CD14-positive monocyte (primary cell): Measurements from ENCODE around the gene SLC25A2. TPM values are rescaled to one million over a fixed set of nuclear protein-coding genes. Genes with fewer than 3 reads are reported as not detected.

Experiments
- DNase-seq, 3 donors: peaks; one replicate each; pipeline ENCODE4 v3.0.0-alpha.2; 2011 to 2022
- H2AFZ ChIP-seq: 2 replicates; pipeline ENCODE4 v1.6.0; 2012; ENCODE audit warnings: mild to moderate bottlenecking, low read depth, low read length, inconsistent platforms; ENCODE audit not compliant: insufficient read depth, poor library complexity, severe bottlenecking
- H3K27ac ChIP-seq, 2 donors: 1 replicate in 1 of 2; 2 replicates in 1 of 2; pipeline ENCODE4 v1.5.1; 2012 to 2013; ENCODE audit warnings: low read length in 2 of 2, control low read depth in 1 of 2, inconsistent platforms in 1 of 2, low read depth in 1 of 2, mild to moderate bottlenecking in 1 of 2
- H3K27me3 ChIP-seq, 2 donors: one replicate each; pipeline versions ENCODE4 v1.6.0 to v1.6.1; 2011 to 2013; ENCODE audit warnings: low read length in 2 of 2; ENCODE audit not compliant: control insufficient read depth in 2 of 2, insufficient read depth in 2 of 2
- H3K36me3 ChIP-seq, 2 donors: replicated peaks in 1 of 2; 1 replicate in 1 of 2; 2 replicates in 1 of 2; pipeline versions ENCODE4 v1.5.1 to v1.6.1; 2012 to 2013; ENCODE audit warnings: low read length in 2 of 2, control low read depth in 1 of 2, inconsistent platforms in 1 of 2, mild to moderate bottlenecking in 1 of 2; ENCODE audit not compliant: insufficient read depth in 2 of 2, control insufficient read depth in 1 of 2
- H3K4me1 ChIP-seq, 2 donors: 1 replicate in 1 of 2; 2 replicates in 1 of 2; pipeline versions ENCODE4 v1.5.1 to v1.6.1; 2012 to 2013; ENCODE audit warnings: low read length in 2 of 2, control low read depth in 1 of 2, inconsistent platforms in 1 of 2, mild to moderate bottlenecking in 1 of 2, moderate library complexity in 1 of 2; ENCODE audit not compliant: insufficient read depth in 2 of 2, control insufficient read depth in 1 of 2
- H3K4me2 ChIP-seq: replicated peaks from 2 replicates; pipeline ENCODE3; 2012; ENCODE audit warnings: low read length, moderate library complexity, mild to moderate bottlenecking; ENCODE audit not compliant: poor library complexity, severe bottlenecking; ENCODE audit errors: extremely low read depth
- H3K4me3 ChIP-seq, 3 experiments: fragments of 200-600 bp in 1 of 3; sonication (generic) in 1 of 3; replicated peaks in 1 of 3; 1 replicate in 2 of 3; 2 replicates in 1 of 3; pipeline ENCODE4 v1.5.1; 2011 to 2013; ENCODE audit warnings: low read length in 3 of 3, mild to moderate bottlenecking in 3 of 3, control low read depth in 2 of 3, low read depth in 2 of 3, inconsistent platforms in 1 of 3, moderate library complexity in 1 of 3
- H3K79me2 ChIP-seq: 2 replicates; pipeline ENCODE4 v1.6.0; 2012; ENCODE audit warnings: mild to moderate bottlenecking, control low read depth, inconsistent platforms, low read length, moderate library complexity; ENCODE audit not compliant: insufficient read depth
- H3K9ac ChIP-seq: 2 replicates; pipeline ENCODE4 v1.6.0; 2017; ENCODE audit warnings: low read length, mild to moderate bottlenecking; ENCODE audit not compliant: insufficient read depth, poor library complexity, severe bottlenecking
- H3K9me3 ChIP-seq, 2 donors: replicated peaks in 1 of 2; 1 replicate in 1 of 2; 2 replicates in 1 of 2; pipeline versions ENCODE4 v1.5.1 to v1.6.1; 2012 to 2013; ENCODE audit warnings: low read length in 2 of 2, control low read depth in 1 of 2; ENCODE audit not compliant: control insufficient read depth in 1 of 2, insufficient read depth in 1 of 2
- H4K20me1 ChIP-seq: 2 replicates; pipeline ENCODE4 v1.6.0; 2012; ENCODE audit warnings: mild to moderate bottlenecking, low read length, control low read depth, moderate library complexity; ENCODE audit not compliant: insufficient read depth
- H3K27ac Mint-ChIP-seq, 7 donors: one replicate each; pipeline ENCODE4 v1.8.0; 2020; ENCODE audit warnings: mild to moderate bottlenecking in 7 of 7, mixed read lengths in 7 of 7, moderate library complexity in 6 of 7, inconsistent platforms in 2 of 7
- H3K27me3 Mint-ChIP-seq, 3 donors: one replicate each; pipeline ENCODE4 v1.8.0; 2021 to 2022; ENCODE audit warnings: low read depth in 3 of 3, mild to moderate bottlenecking in 3 of 3, mixed read lengths in 3 of 3, moderate library complexity in 3 of 3, inconsistent platforms in 1 of 3
- H3K36me3 Mint-ChIP-seq, 2 donors: one replicate each; pipeline ENCODE4 v1.8.0; 2020; ENCODE audit warnings: mixed read lengths in 2 of 2, inconsistent platforms in 1 of 2, mild to moderate bottlenecking in 1 of 2
- H3K4me1 Mint-ChIP-seq: one replicate; pipeline ENCODE4 v1.8.0; 2020; ENCODE audit warnings: mild to moderate bottlenecking, mixed read lengths
- H3K4me3 Mint-ChIP-seq, 2 donors: one replicate each; pipeline ENCODE4 v1.8.0; 2020; ENCODE audit warnings: mild to moderate bottlenecking in 2 of 2, mixed read lengths in 2 of 2, moderate library complexity in 1 of 2
- H3K9me3 Mint-ChIP-seq, 7 donors: one replicate each; pipeline ENCODE4 v1.8.0; 2020 to 2022; ENCODE audit warnings: mixed read lengths in 7 of 7, mild to moderate bottlenecking in 6 of 7, moderate library complexity in 6 of 7, inconsistent platforms in 2 of 7
- intact Hi-C, 2 donors: fragments of 100-400 bp; cut with micrococcal nuclease; formaldehyde crosslinking; loops; one replicate each; pipeline versions ENCODE4 v1.15.0 to v1.15.1; 2023
- polyA plus RNA-seq, 3 donors: library from polyadenylated mRNA; depleted of rRNA in 1 of 3; unstranded in 2 of 3; stranded (reverse) in 1 of 3; fragments of 300-500 nt in 2 of 3; fragments of >200 nt in 1 of 3; fragmentation: Illumina TruSeq in 2 of 3; gene quantifications; 1 replicate in 2 of 3; 2 replicates in 1 of 3; pipeline ENCODE4 v1.2.3, GENCODE V29; 2012 to 2021
- TF ChIP-seq, protein P1 (sequence below): fragments of 200-600 bp; IDR thresholded peaks from one replicate; pipeline ENCODE4 v1.8.0; 2022; ENCODE audit warnings: antibody characterized with exemption, mild to moderate bottlenecking

Gene SLC25A2
- polyA plus RNA-seq, 3 donors = not detected

DNA sequence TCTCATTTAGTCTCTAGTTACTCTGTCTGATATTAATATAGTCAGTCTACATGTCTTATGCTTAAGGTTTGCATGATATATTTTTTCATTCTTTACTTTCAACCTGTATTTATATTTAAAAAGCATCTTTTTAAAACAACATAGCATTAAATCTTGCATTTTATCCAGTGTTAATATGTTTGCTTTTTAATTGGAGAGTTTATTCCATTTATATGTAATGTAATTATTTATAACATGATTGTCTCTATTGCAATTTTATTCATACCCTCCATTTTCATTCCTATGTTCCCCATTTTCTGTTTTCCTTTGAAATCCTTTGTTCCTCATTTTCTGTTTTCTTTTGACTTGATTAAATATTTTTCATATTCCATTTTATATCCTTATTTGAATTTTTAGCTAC, 45.4 kb downstream of the SLC25A2 start:
- no peaks in the 10 kb centered on the region for H3K36me3 ChIP-seq
- TF ChIP-seq, protein P1, sequence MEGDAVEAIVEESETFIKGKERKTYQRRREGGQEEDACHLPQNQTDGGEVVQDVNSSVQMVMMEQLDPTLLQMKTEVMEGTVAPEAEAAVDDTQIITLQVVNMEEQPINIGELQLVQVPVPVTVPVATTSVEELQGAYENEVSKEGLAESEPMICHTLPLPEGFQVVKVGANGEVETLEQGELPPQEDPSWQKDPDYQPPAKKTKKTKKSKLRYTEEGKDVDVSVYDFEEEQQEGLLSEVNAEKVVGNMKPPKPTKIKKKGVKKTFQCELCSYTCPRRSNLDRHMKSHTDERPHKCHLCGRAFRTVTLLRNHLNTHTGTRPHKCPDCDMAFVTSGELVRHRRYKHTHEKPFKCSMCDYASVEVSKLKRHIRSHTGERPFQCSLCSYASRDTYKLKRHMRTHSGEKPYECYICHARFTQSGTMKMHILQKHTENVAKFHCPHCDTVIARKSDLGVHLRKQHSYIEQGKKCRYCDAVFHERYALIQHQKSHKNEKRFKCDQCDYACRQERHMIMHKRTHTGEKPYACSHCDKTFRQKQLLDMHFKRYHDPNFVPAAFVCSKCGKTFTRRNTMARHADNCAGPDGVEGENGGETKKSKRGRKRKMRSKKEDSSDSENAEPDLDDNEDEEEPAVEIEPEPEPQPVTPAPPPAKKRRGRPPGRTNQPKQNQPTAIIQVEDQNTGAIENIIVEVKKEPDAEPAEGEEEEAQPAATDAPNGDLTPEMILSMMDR = no peak
- no peaks in the 10 kb centered on the region for H3K27me3 ChIP-seq
- H3K4me3 ChIP-seq = no peak overlapping the region
- no peaks in the 10 kb centered on the region for H3K4me1 ChIP-seq
- H3K9me3 ChIP-seq = peaks cover 40 to 96% of the 10 kb centered on the region in 2 donors
- intact Hi-C loops = no loop called here
- H3K36me3 Mint-ChIP-seq = no peaks in the 10 kb centered on the region
- H3K27ac ChIP-seq = no peak overlapping the region
- no peaks in the 10 kb centered on the region for H3K79me2 ChIP-seq
- H3K27ac Mint-ChIP-seq = no peak overlapping the region
- peaks cover 15 to 91% (median 78%) of the 10 kb centered on the region in 7 donors for H3K9me3 Mint-ChIP-seq
- H2AFZ ChIP-seq = no peak overlapping the region
- H3K9ac ChIP-seq = no peak overlapping the region
- no peaks in the 10 kb centered on the region for H4K20me1 ChIP-seq
- H3K4me1 Mint-ChIP-seq = no peaks in the 10 kb centered on the region
- H3K4me3 Mint-ChIP-seq = peak overlapping the region in 1 of 2 donors; percentile 19
- no peak for DNase-seq
- H3K4me2 ChIP-seq = no peak overlapping the region
- H3K27me3 Mint-ChIP-seq = peaks cover 0 to 4% (median 0%) of the 10 kb centered on the region in 3 donors

Other genes starting within 250 kb of the SLC25A2 start
- not detected for gene PCDHB2, start 209.4 kb downstream of the SLC25A2 start, polyA plus RNA-seq
- gene PCDHB3, start 203.6 kb downstream of the SLC25A2 start, polyA plus RNA-seq = not detected
- not detected for gene PCDHB4, start 182.2 kb downstream of the SLC25A2 start, polyA plus RNA-seq
- gene PCDHB5, start 168.8 kb downstream of the SLC25A2 start, polyA plus RNA-seq = not detected
- not detected for gene PCDHB6, start 154.0 kb downstream of the SLC25A2 start, polyA plus RNA-seq
- gene PCDHB7, start 131.4 kb downstream of the SLC25A2 start, polyA plus RNA-seq = not detected
- gene PCDHB8, start 126.3 kb downstream of the SLC25A2 start, polyA plus RNA-seq = not detected
- gene PCDHB16, start 121.7 kb downstream of the SLC25A2 start, polyA plus RNA-seq = not detected
- gene PCDHB9, start 116.9 kb downstream of the SLC25A2 start, polyA plus RNA-seq = not detected
- gene PCDHB10, start 111.7 kb downstream of the SLC25A2 start, polyA plus RNA-seq = not detected
- not detected for gene PCDHB11, start 104.4 kb downstream of the SLC25A2 start, polyA plus RNA-seq
- not detected for gene PCDHB12, start 95.3 kb downstream of the SLC25A2 start, polyA plus RNA-seq
- not detected for gene PCDHB13, start 90.1 kb downstream of the SLC25A2 start, polyA plus RNA-seq
- not detected for gene PCDHB14, start 80.7 kb downstream of the SLC25A2 start, polyA plus RNA-seq
- not detected for gene PCDHB15, start 58.7 kb downstream of the SLC25A2 start, polyA plus RNA-seq
- gene TAF7, start 16.7 kb upstream of the SLC25A2 start, polyA plus RNA-seq = 10 to 100 TPM; 11.8 to 57.5 (median 52.7) TPM
- not detected for gene PCDHGA1, start 26.5 kb upstream of the SLC25A2 start, polyA plus RNA-seq
- not detected for gene PCDHGA2, start 34.7 kb upstream of the SLC25A2 start, polyA plus RNA-seq
- gene PCDHGA3, start 39.8 kb upstream of the SLC25A2 start, polyA plus RNA-seq = not detected
- not detected for gene PCDHGB1, start 46.0 kb upstream of the SLC25A2 start, polyA plus RNA-seq
- under 1 TPM in 1 of 3 donors, not detected in 2; 0.03 TPM for gene PCDHGA4, start 51.0 kb upstream of the SLC25A2 start, polyA plus RNA-seq
- gene PCDHGB2, start 55.9 kb upstream of the SLC25A2 start, polyA plus RNA-seq = under 1 TPM in 1 of 3 donors, not detected in 2; 0.01 TPM
- not detected for gene PCDHGA5, start 60.1 kb upstream of the SLC25A2 start, polyA plus RNA-seq
- gene PCDHGB3, start 66.2 kb upstream of the SLC25A2 start, polyA plus RNA-seq = not detected
- gene PCDHGA6, start 69.8 kb upstream of the SLC25A2 start, polyA plus RNA-seq = not detected
- not detected for gene PCDHGA7, start 78.7 kb upstream of the SLC25A2 start, polyA plus RNA-seq
- gene PCDHGB4, start 83.6 kb upstream of the SLC25A2 start, polyA plus RNA-seq = not detected
- not detected for gene PCDHGA8, start 88.6 kb upstream of the SLC25A2 start, polyA plus RNA-seq
- gene PCDHGB5, start 93.9 kb upstream of the SLC25A2 start, polyA plus RNA-seq = under 1 TPM in 2 of 3 donors, not detected in 1; 0.01 to 0.08 TPM
- not detected for gene PCDHGA9, start 98.7 kb upstream of the SLC25A2 start, polyA plus RNA-seq
- gene PCDHGB6, start 104.0 kb upstream of the SLC25A2 start, polyA plus RNA-seq = under 1 TPM in 2 of 3 donors, not detected in 1; 0.01 to 0.06 TPM
- gene PCDHGA10, start 108.9 kb upstream of the SLC25A2 start, polyA plus RNA-seq = not detected
- gene PCDHGB7, start 113.6 kb upstream of the SLC25A2 start, polyA plus RNA-seq = under 1 TPM in 1 of 3 donors, not detected in 2; 0.04 TPM
- not detected for gene PCDHGA11, start 117.0 kb upstream of the SLC25A2 start, polyA plus RNA-seq
- gene PCDHGA12, start 126.5 kb upstream of the SLC25A2 start, polyA plus RNA-seq = under 1 TPM in 1 of 3 donors, not detected in 2; 0.01 TPM
- under 1 TPM in 1 of 3 donors, not detected in 2; 0.33 TPM for gene PCDHGC3, start 171.9 kb upstream of the SLC25A2 start, polyA plus RNA-seq
- gene PCDHGC4, start 181.0 kb upstream of the SLC25A2 start, polyA plus RNA-seq = not detected
- gene PCDHGC5, start 185.0 kb upstream of the SLC25A2 start, polyA plus RNA-seq = not detected